HEK293 (cell line): ENCODE data around the gene TMEM37.

Experiments
- CTCF ChIA-PET: fragments of 350-600 bp; formaldehyde crosslinking; extraction: SDS; loops from one replicate; lab custom pipeline; 2021; ENCODE audit warnings: antibody characterized with exemption; lab: Yijun Ruan, JAX
- POLR2A ChIA-PET: fragments of 300-600 bp; formaldehyde crosslinking; extraction: SDS; loops from one replicate; lab custom pipeline; 2020; ENCODE audit warnings: antibody characterized with exemption, inconsistent platforms; lab: Yijun Ruan, JAX
- H3K27ac ChIP-seq: fragments of 200-500 bp; sonication (Bioruptor generic); 2 replicates; pipeline ENCODE4 v1.5.1; 2014; ENCODE audit warnings: low read depth, low read length, control low read depth, inconsistent platforms; ENCODE audit errors: extremely low read depth
- H3K36me3 ChIP-seq, 2 experiments: fragments of 200-500 bp in 1 of 2; sonication (Bioruptor generic) in 1 of 2; 1 replicate in 1 of 2; 2 replicates in 1 of 2; pipeline ENCODE4 v1.5.1; 2014 to 2017; ENCODE audit warnings: inconsistent platforms in 2 of 2, low read length in 2 of 2; ENCODE audit not compliant: control insufficient read depth in 2 of 2, insufficient read depth in 1 of 2
- H3K4me1 ChIP-seq: fragments of 200-500 bp; sonication (Bioruptor generic); 2 replicates; pipeline ENCODE4 v1.5.1; 2014; ENCODE audit warnings: mild to moderate bottlenecking, low read length, inconsistent platforms; ENCODE audit not compliant: control insufficient read depth, insufficient read depth
- H3K4me3 ChIP-seq: 2 replicates; pipeline ENCODE4 v1.5.1; 2011; ENCODE audit warnings: low read depth, mild to moderate bottlenecking, control low read depth, low read length, moderate library complexity
- H3K9me3 ChIP-seq: fragments of 200-500 bp; sonication (Bioruptor generic); 2 replicates; pipeline ENCODE4 v1.5.1; 2014; ENCODE audit warnings: low read depth, low read length, inconsistent platforms; ENCODE audit not compliant: control insufficient read depth, insufficient read depth
- GLIS1 ChIP-seq: fragments of 450-650 bp; formaldehyde crosslinking; IDR thresholded peaks from 2 replicates; pipeline ENCODE4 v1.5.1; 2016; ENCODE audit warnings: missing biosample characterization, missing genetic modification characterization
- SALL2 ChIP-seq: fragments of 450-650 bp; formaldehyde crosslinking; IDR thresholded peaks from 2 replicates; pipeline ENCODE4 v1.5.0; 2017; ENCODE audit warnings: missing biosample characterization, mild to moderate bottlenecking, missing genetic modification characterization, borderline replicate concordance
- TCF7L2 ChIP-seq: IDR thresholded peaks from 2 replicates; pipeline ENCODE4 v1.6.1; 2011; ENCODE audit warnings: low read depth, mild to moderate bottlenecking, inconsistent platforms, low read length, moderate library complexity, borderline replicate concordance
- ZNF146 ChIP-seq: fragments of 450-650 bp; formaldehyde crosslinking; IDR thresholded peaks from 2 replicates; pipeline ENCODE4 v1.5.1; 2016; ENCODE audit warnings: missing biosample characterization, missing genetic modification characterization
- ZNF335 ChIP-seq: fragments of 450-650 bp; formaldehyde crosslinking; conservative IDR thresholded peaks from 2 replicates; pipeline ENCODE4 v1.5.1; 2016; ENCODE audit warnings: missing biosample characterization, missing genetic modification characterization
- ZNF341 ChIP-seq: fragments of 450-650 bp; formaldehyde crosslinking; IDR thresholded peaks from 2 replicates; pipeline ENCODE4; 2016; ENCODE audit warnings: low read depth, missing biosample characterization, missing genetic modification characterization
- ZNF350 ChIP-seq: fragments of 450-650 bp; formaldehyde crosslinking; IDR thresholded peaks from 2 replicates; pipeline ENCODE4 v1.5.0; 2017; ENCODE audit warnings: missing biosample characterization, mild to moderate bottlenecking, missing genetic modification characterization
- ZNF416 ChIP-seq: fragments of 450-650 bp; formaldehyde crosslinking; IDR thresholded peaks from 2 replicates; pipeline ENCODE4 v1.5.1; 2016; ENCODE audit warnings: missing biosample characterization, missing genetic modification characterization
- ZNF548 ChIP-seq: fragments of 450-650 bp; formaldehyde crosslinking; IDR thresholded peaks from 2 replicates; pipeline ENCODE4 v1.5.1; 2016; ENCODE audit warnings: missing biosample characterization, missing genetic modification characterization
- ZNF658 ChIP-seq: fragments of 450-650 bp; formaldehyde crosslinking; IDR thresholded peaks from 2 replicates; pipeline ENCODE4; 2016; ENCODE audit warnings: missing biosample characterization, missing genetic modification characterization
- ZNF707 ChIP-seq: fragments of 450-650 bp; formaldehyde crosslinking; IDR thresholded peaks from 2 replicates; pipeline ENCODE4 v1.5.1; 2016; ENCODE audit warnings: missing biosample characterization, missing genetic modification characterization
- ZNF76 ChIP-seq: fragments of 450-650 bp; formaldehyde crosslinking; IDR thresholded peaks from 2 replicates; pipeline ENCODE4; 2016; ENCODE audit warnings: low read depth, missing biosample characterization, missing genetic modification characterization, borderline replicate concordance
- ZSCAN16 ChIP-seq: fragments of 450-650 bp; formaldehyde crosslinking; IDR thresholded peaks from 2 replicates; pipeline ENCODE4 v1.5.1; 2016; ENCODE audit warnings: missing biosample characterization, missing genetic modification characterization
- ZSCAN30 ChIP-seq: fragments of 450-650 bp; IDR thresholded peaks from 2 replicates; pipeline ENCODE4 v1.5.1; 2018; ENCODE audit warnings: missing biosample characterization, mild to moderate bottlenecking, missing genetic modification characterization, moderate library complexity
- TF ChIP-seq, protein P1 (sequence below): fragments of 450-650 bp; formaldehyde crosslinking; IDR thresholded peaks from 2 replicates; pipeline ENCODE4 v1.5.1; 2017; ENCODE audit warnings: missing biosample characterization, missing genetic modification characterization
- TF ChIP-seq, protein P2 (sequence below): fragments of 450-650 bp; IDR thresholded peaks from 2 replicates; pipeline ENCODE4 v1.5.1; 2018; ENCODE audit warnings: missing biosample characterization, mild to moderate bottlenecking, missing genetic modification characterization
- TF ChIP-seq, protein P3 (sequence below): fragments of 450-650 bp; formaldehyde crosslinking; optimal IDR thresholded peaks from 2 replicates; pipeline ENCODE3; 2016; ENCODE audit warnings: missing biosample characterization, mild to moderate bottlenecking, missing genetic modification characterization
- TF ChIP-seq, protein P4 (sequence below): fragments of 450-650 bp; formaldehyde crosslinking; IDR thresholded peaks from 2 replicates; pipeline ENCODE4 v1.5.1; 2017; ENCODE audit warnings: missing biosample characterization, mild to moderate bottlenecking, missing genetic modification characterization, moderate library complexity

Gene TMEM37

DNA sequence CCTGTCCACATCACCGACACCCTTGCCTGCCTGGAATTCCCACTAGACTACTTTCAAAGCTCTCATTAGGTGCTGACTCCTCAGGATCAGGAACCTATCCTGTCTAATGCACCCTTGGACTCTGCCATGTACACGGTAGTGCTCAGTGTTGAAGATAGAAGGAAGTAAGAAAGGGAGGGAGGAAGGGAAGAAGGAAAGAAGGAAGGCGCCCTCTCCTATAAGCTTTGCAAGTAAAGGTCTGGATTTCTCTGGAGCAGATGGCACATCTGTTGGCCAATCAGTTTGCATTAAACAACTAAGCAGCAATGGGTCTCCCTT lies 47.3 kb downstream of the TMEM37 start (continued):
- no peak for TF ChIP-seq ZNF146 (tag by site-specific recombination)
- no peak for TF ChIP-seq SALL2 (tag by site-specific recombination)
- TF ChIP-seq, protein P1, sequence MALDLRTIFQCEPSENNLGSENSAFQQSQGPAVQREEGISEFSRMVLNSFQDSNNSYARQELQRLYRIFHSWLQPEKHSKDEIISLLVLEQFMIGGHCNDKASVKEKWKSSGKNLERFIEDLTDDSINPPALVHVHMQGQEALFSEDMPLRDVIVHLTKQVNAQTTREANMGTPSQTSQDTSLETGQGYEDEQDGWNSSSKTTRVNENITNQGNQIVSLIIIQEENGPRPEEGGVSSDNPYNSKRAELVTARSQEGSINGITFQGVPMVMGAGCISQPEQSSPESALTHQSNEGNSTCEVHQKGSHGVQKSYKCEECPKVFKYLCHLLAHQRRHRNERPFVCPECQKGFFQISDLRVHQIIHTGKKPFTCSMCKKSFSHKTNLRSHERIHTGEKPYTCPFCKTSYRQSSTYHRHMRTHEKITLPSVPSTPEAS (tag by site-specific recombination): no peak
- no peak for TF ChIP-seq ZNF335 (tag by site-specific recombination)
- TF ChIP-seq, protein P2, sequence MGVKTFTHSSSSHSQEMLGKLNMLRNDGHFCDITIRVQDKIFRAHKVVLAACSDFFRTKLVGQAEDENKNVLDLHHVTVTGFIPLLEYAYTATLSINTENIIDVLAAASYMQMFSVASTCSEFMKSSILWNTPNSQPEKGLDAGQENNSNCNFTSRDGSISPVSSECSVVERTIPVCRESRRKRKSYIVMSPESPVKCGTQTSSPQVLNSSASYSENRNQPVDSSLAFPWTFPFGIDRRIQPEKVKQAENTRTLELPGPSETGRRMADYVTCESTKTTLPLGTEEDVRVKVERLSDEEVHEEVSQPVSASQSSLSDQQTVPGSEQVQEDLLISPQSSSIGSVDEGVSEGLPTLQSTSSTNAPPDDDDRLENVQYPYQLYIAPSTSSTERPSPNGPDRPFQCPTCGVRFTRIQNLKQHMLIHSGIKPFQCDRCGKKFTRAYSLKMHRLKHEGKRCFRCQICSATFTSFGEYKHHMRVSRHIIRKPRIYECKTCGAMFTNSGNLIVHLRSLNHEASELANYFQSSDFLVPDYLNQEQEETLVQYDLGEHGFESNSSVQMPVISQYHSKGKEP (tag by site-specific recombination): no peak
- TF ChIP-seq, protein P3, sequence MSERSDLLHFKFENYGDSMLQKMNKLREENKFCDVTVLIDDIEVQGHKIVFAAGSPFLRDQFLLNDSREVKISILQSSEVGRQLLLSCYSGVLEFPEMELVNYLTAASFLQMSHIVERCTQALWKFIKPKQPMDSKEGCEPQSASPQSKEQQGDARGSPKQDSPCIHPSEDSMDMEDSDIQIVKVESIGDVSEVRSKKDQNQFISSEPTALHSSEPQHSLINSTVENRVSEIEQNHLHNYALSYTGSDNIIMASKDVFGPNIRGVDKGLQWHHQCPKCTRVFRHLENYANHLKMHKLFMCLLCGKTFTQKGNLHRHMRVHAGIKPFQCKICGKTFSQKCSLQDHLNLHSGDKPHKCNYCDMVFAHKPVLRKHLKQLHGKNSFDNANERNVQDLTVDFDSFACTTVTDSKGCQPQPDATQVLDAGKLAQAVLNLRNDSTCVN (tag by site-specific recombination): no peak
- no peak for TF ChIP-seq ZNF350 (tag by site-specific recombination)

DNA sequence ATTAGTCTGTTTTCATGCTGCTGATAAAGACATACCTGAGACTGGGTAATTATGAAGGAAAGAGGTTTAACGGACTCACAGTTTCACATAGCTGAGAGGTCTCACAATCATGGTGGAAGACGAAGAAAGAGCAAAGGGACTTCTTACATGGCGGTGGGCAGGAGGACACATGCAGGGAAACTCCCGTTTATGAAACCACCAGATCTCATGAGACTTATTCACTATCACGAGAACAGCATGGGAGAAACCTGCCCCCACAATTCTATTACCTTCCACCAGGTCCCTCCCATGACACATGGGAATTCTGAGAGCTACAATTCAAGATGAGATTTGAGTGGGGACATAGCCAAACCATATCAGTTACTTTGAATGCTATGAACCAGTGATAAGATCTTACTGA lies 48.5 kb downstream of the TMEM37 start:
- TF ChIP-seq ZSCAN30 (tag by site-specific recombination): no peak
- TF ChIP-seq ZNF658 (tag by site-specific recombination): no peak
- no peak for TF ChIP-seq GLIS1
- TF ChIP-seq ZNF548: no peak
- no peak for TF ChIP-seq ZNF707
- TF ChIP-seq ZNF146 (tag by site-specific recombination): no peak
- TF ChIP-seq ZNF416 (tag by site-specific recombination): no peak
- no peak for TF ChIP-seq ZSCAN16
- TF ChIP-seq TCF7L2: no peak
- Histone ChIP-seq H3K4me3 (no peak overlapping the region), H3K27ac (no peak overlapping the region), H3K36me3 (no peaks in the 10 kb centered on the region), H3K4me1 (no peaks in the 10 kb centered on the region), H3K9me3 (no peaks in the 10 kb centered on the region)
- ChIA-PET CTCF (interaction anchor here (0.6 to 5.4 kb wide), 5 partner anchors 52 to 1200 kb away, joined by 3 to 64 read pairs (median 6); no protein-coding TSS in a partner anchor), POLR2A (no interaction called here)

DNA sequence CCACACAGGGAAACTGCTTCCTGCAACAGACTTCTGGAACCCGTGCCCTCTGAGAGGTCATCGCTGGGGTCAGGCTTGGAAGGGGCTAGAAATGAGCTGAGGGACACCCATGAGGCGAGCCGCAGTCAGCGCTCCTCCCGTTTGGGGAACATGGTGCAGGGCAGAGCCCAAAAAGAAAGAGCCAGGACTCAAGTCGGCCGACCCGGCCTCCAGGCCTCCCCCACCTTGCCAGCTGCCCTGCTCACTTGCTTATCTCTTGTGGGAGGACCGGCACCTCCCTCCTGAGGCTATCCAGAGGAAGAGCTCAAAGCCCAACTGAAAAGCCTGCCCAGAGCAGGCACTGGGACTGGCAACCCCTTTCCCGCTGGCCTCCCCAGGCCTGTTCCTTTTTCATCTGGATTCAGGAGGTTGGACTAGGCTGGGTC lies 49.1 kb downstream of the TMEM37 start:
- H3K9me3 ChIP-seq: no peaks in the 10 kb centered on the region
- TF ChIP-seq ZNF76 (tag by site-specific recombination) (no peak), ZNF341 (tag by site-specific recombination) (0 out of 2 replicates have a peak, but pooled peaks have one; percentile 11)
- TF ChIP-seq, protein P4, sequence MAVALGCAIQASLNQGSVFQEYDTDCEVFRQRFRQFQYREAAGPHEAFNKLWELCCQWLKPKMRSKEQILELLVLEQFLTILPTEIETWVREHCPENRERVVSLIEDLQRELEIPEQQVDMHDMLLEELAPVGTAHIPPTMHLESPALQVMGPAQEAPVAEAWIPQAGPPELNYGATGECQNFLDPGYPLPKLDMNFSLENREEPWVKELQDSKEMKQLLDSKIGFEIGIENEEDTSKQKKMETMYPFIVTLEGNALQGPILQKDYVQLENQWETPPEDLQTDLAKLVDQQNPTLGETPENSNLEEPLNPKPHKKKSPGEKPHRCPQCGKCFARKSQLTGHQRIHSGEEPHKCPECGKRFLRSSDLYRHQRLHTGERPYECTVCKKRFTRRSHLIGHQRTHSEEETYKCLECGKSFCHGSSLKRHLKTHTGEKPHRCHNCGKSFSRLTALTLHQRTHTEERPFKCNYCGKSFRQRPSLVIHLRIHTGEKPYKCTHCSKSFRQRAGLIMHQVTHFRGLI (tag by site-specific recombination): peak; percentile 39; the same call in 1 of the 2 replicates
- TF ChIP-seq, all 188 proteins: peak for 2
- POLR2A ChIA-PET: interaction anchor here (0.5 to 0.6 kb wide), 2 partner anchors 72 to 463 kb away, joined by 5 to 6 read pairs; no protein-coding TSS in a partner anchor

More for the DNA sequence above, 49.1 kb downstream of the TMEM37 start:
- CTCF ChIA-PET: interaction anchor here (0.6 to 0.9 kb wide), 6 partner anchors 9 to 1200 kb away, joined by 3 read pairs; no protein-coding TSS in a partner anchor
- Histone ChIP-seq H3K4me1 (no peaks in the 10 kb centered on the region), H3K36me3 (no peaks in the 10 kb centered on the region), H3K4me3 (no peak overlapping the region), H3K27ac (no peak overlapping the region)
